ENCODE results near the gene ANKRD49. TPM values are rescaled to one million over a fixed set of nuclear protein-coding genes. Genes with fewer than 3 reads are reported as not detected.

Gene ANKRD49
- total and polyA plus RNA-seq, 2 of the 8 experiments (the other 6 are each of a cell fraction or from before 2014, with no cell fraction given): 7.4 to 12.2 TPM

DNA sequence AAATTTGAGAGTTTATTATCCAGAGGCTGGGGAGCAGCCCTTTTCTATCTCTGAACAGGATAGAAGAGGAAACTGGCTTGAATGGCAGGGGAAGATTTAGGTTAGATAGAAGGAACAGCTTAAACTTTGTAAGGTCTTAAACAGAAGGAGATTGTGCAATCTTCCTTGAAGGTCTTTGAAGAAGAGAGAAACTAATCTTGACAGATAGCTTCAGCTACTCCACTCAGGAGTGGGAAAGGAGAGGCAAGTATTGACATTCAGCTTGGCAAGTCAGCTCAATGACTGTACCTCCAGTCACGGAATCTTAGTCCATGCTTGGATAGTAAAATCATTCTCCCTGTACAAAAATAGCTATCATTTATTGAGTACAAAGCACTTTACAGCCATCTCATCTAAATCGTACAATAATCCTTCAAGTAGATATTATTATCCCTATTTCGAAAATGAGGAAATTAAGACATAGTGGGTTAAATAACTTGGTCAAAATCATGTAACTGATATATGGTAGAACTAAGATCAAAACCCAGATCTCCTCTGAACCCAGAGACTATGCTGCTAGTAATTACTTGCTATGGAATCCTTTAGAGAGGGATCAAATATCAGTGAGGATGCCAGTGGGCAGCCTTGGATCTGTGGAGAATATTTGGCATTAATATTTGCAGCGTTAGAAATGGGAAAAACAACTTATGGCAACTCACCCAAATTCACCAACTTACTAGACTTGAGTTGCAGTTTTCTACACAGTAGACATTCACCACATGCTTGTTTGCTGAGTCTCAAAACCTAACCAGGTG lies 33.1 kb downstream of the ANKRD49 start:
- Histone ChIP-seq H3K56ac (replicated peaks; ENCODE audit: insufficient read length, low read depth, low read length) (no peak overlapping the region), H2BK5ac (ENCODE audit: low read depth, low read length) (no peak overlapping the region), H4K8ac (ENCODE audit: extremely low read depth, insufficient read depth, low read length) (no peak overlapping the region), H4K91ac (replicated peaks; ENCODE audit: insufficient read length, low read length) (no peak overlapping the region), H2BK20ac (ENCODE audit: low read length) (no peak overlapping the region), H3K18ac (ENCODE audit: extremely low read depth, low read length) (no peak overlapping the region), H3K4me3 (ENCODE audit: extremely low read depth in 1 of 4, insufficient read depth in 2 of 4, low read depth in 3 of 4, low read length in 4 of 4) (no peak overlapping the region), H3K27ac (ENCODE audit: low read depth, low read length) (no peak overlapping the region), H2AFZ (ENCODE audit: low read length) (no peak overlapping the region), H3K36me3 (ENCODE audit: control insufficient read depth in 2 of 4, insufficient read depth in 4 of 4, low read length in 3 of 4) (no peaks in the 10 kb centered on the region), H3K4me1 (replicated peaks in 1 of 4; ENCODE audit: control insufficient read depth in 3 of 4, insufficient read depth in 4 of 4, low read length in 3 of 4) (no peaks in the 10 kb centered on the region), H3K14ac (ENCODE audit: insufficient read length) (no peak overlapping the region), H3K23me2 (ENCODE audit: low read depth, low read length) (no peaks in the 10 kb centered on the region), H3K4ac (replicated peaks; ENCODE audit: insufficient read length, low read depth, low read length) (no peak overlapping the region), H3K27me3 (replicated peaks in 1 of 4; ENCODE audit: control insufficient read depth in 3 of 4, extremely low read depth in 1 of 4, insufficient read depth in 3 of 4, low read length in 3 of 4) (no peaks in the 10 kb centered on the region), H2BK12ac (ENCODE audit: low read depth, low read length) (no peak overlapping the region), H2BK120ac (replicated peaks; ENCODE audit: low read depth, low read length) (no peak overlapping the region), H3K23ac (ENCODE audit: insufficient read length) (no peak overlapping the region), H2BK15ac (ENCODE audit: low read length) (no peak overlapping the region), H3K79me1 (ENCODE audit: low read depth, low read length) (no peaks in the 10 kb centered on the region), H3K9ac (replicated peaks in 1 of 4; ENCODE audit: extremely low read depth in 1 of 4, low read depth in 3 of 4, low read length in 3 of 4) (no peak overlapping the region), H3K79me2 (ENCODE audit: control insufficient read depth in 1 of 2, insufficient read depth in 2 of 2, low read length in 2 of 2) (no peaks in the 10 kb centered on the region), H4K5ac (ENCODE audit: insufficient read length, low read depth, low read length) (no peak overlapping the region), H3K4me2 (ENCODE audit: insufficient read depth in 1 of 2, low read depth in 2 of 2, low read length in 2 of 2) (no peak overlapping the region), H2AK5ac (ENCODE audit: low read depth, low read length) (no peak overlapping the region), H4K20me1 (replicated peaks in 1 of 2; ENCODE audit: control insufficient read depth in 1 of 2, insufficient read depth in 2 of 2, low read length in 2 of 2) (no peaks in the 10 kb centered on the region), H3K9me3 (ENCODE audit: insufficient read depth in 2 of 2, low read depth in 1 of 2, low read length in 1 of 2) (no peaks in the 10 kb centered on the region)
- ChIA-PET CTCF (ENCODE audit: partially characterized antibody) (interaction anchor here (1.8 kb wide), 1 partner anchor 10 kb away, joined by 10 read pairs; no protein-coding TSS in a partner anchor), POLR2A (ENCODE audit: partially characterized antibody) (no interaction called here)
- FAIRE-seq: no peak
- no peak for DNase-seq (ENCODE audit: low read depth in 1 of 2, low spot score in 2 of 2)
- TF ChIP-seq SUZ12 (IDR thresholded peaks at IDR 0.05; ENCODE audit: low read length) (no peak), CEBPB (IDR thresholded peaks at IDR 0.05; ENCODE audit: low read depth, low read length) (peak; percentile 24; the same call in 1 of the 2 replicates)
- 70% methylated on average over 4 of the region's 4 CpGs; no CpG with 5 or more reads in 1 of the 2 experiments for WGBS, 2 experiments (ENCODE audit: extremely low coverage in 1 of 2, insufficient coverage in 1 of 2, insufficient read length in 1 of 2, insufficient replicate concordance in 2 of 2, low coverage in 1 of 2, low lambda C conversion rate in 2 of 2, missing lambda C conversion rate in 1 of 2)

All from H1 (cell line).